ENCODE measurements around the gene PPP3R1. TPM values are rescaled to one million over a fixed set of nuclear protein-coding genes. Genes with fewer than 3 reads are reported as not detected.
"Not testable (repeated sequence)": the region's sequence is repeated elsewhere in the genome, so short reads cannot be mapped to it uniquely, and the experiment has no call there.

PPP3R1 gene
- total RNA-seq, 1 donor from 2014 or later = 77.3 TPM

GRCh38 chr2:68190991-68191731 is 61.2 kb downstream of the PPP3R1 start:
- H3K9me3 Mint-ChIP-seq = no peaks in the 10 kb centered on the region
- peaks cover 17% of the 10 kb centered on the region for H3K36me3 Mint-ChIP-seq (ENCODE audit: low read depth)
- H3K27ac Mint-ChIP-seq = peak overlapping the region; percentile 79
- H3K4me1 Mint-ChIP-seq (ENCODE audit: low read depth) = peaks cover 33% of the 10 kb centered on the region
- no peak overlapping the region for H3K4me3 Mint-ChIP-seq (ENCODE audit: low read depth)
- DNase-seq (ENCODE audit: low spot score) = no peak
- intact Hi-C loops (cut with micrococcal nuclease) = loop anchor here (2.0 kb wide), 1 partner anchor 60 kb away; no protein-coding TSS in a partner anchor
- H3K27me3 Mint-ChIP-seq (ENCODE audit: low read depth) = no peaks in the 10 kb centered on the region

DNA sequence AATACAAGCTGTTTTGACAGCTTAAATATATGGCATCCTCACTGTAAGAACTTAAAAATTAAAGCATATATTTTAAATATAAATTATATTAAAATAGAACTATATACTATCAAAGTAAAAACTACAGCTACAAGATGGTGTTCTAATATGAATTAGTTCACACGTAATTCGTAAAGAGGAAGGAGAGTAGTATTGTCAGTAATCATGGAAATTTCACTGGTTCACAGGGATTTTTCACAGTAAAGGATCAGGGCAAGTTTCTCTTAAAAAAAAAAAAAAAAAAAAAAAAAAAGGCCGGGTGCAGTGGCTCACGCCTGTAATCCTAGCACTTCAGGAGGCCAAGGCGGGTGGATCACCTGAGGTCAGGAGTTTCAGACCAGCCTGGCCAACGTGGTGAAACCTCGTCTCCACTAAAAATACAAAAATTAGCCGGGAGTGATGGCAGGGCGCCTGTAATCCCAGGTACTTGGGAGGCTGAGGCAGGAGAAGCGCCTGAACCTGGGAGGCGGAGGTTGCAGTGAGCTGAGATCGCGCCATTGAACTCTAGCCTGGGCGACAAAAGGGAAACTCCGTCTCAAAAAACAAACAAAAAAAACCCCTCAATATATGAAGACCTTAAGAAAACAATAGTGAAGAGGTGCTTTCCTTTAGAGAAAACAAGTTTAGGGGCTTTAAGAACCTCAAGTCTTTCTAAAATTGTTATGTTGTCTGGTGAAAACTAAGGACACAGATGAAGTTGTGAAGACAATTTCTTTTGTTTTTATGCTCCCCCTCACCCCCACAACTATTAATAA is 62.1 kb downstream of the PPP3R1 start:
- no peak for DNase-seq (ENCODE audit: low spot score)
- Mint-ChIP-seq H3K36me3 (ENCODE audit: low read depth) (peaks cover 25% of the 10 kb centered on the region), H3K4me3 (ENCODE audit: low read depth) (no peak overlapping the region), H3K27ac (peak overlapping the region; percentile 79), H3K9me3 (no peaks in the 10 kb centered on the region), H3K4me1 (ENCODE audit: low read depth) (peaks cover 32% of the 10 kb centered on the region), H3K27me3 (ENCODE audit: low read depth) (no peaks in the 10 kb centered on the region)
- intact Hi-C loops (cut with micrococcal nuclease) = loop anchor here (2.0 kb wide), 1 partner anchor 61 kb away; no protein-coding TSS in a partner anchor

GRCh38 chr2:68188831-68189230 is 63.5 kb downstream of the PPP3R1 start:
- Mint-ChIP-seq H3K36me3 (ENCODE audit: low read depth) (peaks cover 33% of the 10 kb centered on the region), H3K4me3 (ENCODE audit: low read depth) (no peak overlapping the region), H3K27ac (no peak overlapping the region), H3K4me1 (ENCODE audit: low read depth) (peaks cover 27% of the 10 kb centered on the region), H3K9me3 (no peaks in the 10 kb centered on the region), H3K27me3 (ENCODE audit: low read depth) (no peaks in the 10 kb centered on the region)
- intact Hi-C loops (cut with micrococcal nuclease) = no loop called here
- DNase-seq (ENCODE audit: low spot score) = no peak

DNA sequence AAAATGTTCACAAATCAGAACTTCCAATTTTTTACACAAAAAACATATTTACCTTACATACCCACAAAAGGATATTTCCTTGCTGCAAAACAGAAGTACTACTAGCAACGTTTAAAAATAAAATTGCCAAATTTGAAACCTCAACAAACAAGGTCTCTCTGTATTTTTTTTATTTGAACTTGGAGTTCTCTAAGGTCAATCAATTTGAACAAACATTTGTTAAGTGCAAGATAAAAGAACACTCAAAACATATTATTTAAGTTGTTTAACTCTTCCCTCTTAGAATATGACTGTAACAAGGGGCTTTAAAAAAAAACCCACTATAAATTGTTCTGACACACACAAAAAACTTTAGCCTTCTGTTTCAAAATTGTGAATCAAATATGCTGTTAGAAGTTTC is 65.0 kb downstream of the PPP3R1 start:
- H3K27ac Mint-ChIP-seq = no peak overlapping the region
- H3K27me3 Mint-ChIP-seq (ENCODE audit: low read depth) = no peaks in the 10 kb centered on the region
- no peak overlapping the region for H3K4me3 Mint-ChIP-seq (ENCODE audit: low read depth)
- intact Hi-C loops (cut with micrococcal nuclease) = no loop called here
- no peak for DNase-seq (ENCODE audit: low spot score)
- peaks cover 23% of the 10 kb centered on the region for H3K4me1 Mint-ChIP-seq (ENCODE audit: low read depth)
- H3K36me3 Mint-ChIP-seq (ENCODE audit: low read depth) = peaks cover 46% of the 10 kb centered on the region
- no peaks in the 10 kb centered on the region for H3K9me3 Mint-ChIP-seq

- Mint-ChIP-seq H3K27me3 (ENCODE audit: low read depth) (no peaks in the 10 kb centered on the region), H3K9me3 (no peaks in the 10 kb centered on the region), H3K36me3 (ENCODE audit: low read depth) (peaks cover 59% of the 10 kb centered on the region), H3K27ac (peak overlapping the region; percentile 67), H3K4me1 (ENCODE audit: low read depth) (peaks cover 20% of the 10 kb centered on the region), H3K4me3 (ENCODE audit: low read depth) (no peak overlapping the region)
- intact Hi-C loops (cut with micrococcal nuclease) = loop anchor here (1.0 kb wide), 1 partner anchor 63 kb away; no protein-coding TSS in a partner anchor
- DNase-seq (ENCODE audit: low spot score) = peak; percentile 35
Observed at GRCh38 chr2:68185541-68186164, 66.7 kb downstream of the PPP3R1 start.

DNA sequence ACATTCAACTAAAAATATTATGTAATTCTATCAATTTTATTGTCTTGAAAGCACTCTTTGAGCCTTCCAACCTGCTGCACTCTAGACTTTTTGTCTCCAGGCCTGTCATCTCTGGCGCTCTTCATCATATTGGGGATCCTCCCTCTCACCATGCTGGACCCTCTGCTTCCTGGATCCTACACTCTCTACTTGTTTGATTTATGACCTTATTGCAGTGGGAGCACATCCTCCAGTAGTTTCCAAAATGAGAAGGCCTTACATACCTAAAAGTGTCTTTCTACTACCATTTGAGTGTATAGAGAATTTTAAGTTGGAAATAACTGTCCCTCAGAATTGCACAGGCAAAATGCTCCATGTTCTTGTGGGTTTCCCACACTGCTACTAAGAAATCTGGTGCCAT is 69.4 kb downstream of the PPP3R1 start:
- intact Hi-C loops (cut with micrococcal nuclease) = no loop called here
- H3K4me1 Mint-ChIP-seq (ENCODE audit: low read depth) = peaks cover 18% of the 10 kb centered on the region
- peaks cover 71% of the 10 kb centered on the region for H3K36me3 Mint-ChIP-seq (ENCODE audit: low read depth)
- DNase-seq (ENCODE audit: low spot score) = no peak
- H3K27ac Mint-ChIP-seq = no peak overlapping the region
- H3K9me3 Mint-ChIP-seq = no peaks in the 10 kb centered on the region
- H3K4me3 Mint-ChIP-seq (ENCODE audit: low read depth) = no peak overlapping the region
- no peaks in the 10 kb centered on the region for H3K27me3 Mint-ChIP-seq (ENCODE audit: low read depth)

- Mint-ChIP-seq H3K27ac (no peak overlapping the region), H3K36me3 (ENCODE audit: low read depth) (peaks cover 75% of the 10 kb centered on the region)
- intact Hi-C loops (cut with micrococcal nuclease) = no loop called here
Observed at GRCh38 chr2:68178954-68179627, 73.2 kb downstream of the PPP3R1 start.

GRCh38 chr2:68178432-68178831 is 73.9 kb downstream of the PPP3R1 start:
- H3K27ac Mint-ChIP-seq = no peak overlapping the region
- H3K9me3 Mint-ChIP-seq = no peaks in the 10 kb centered on the region
- peaks cover 75% of the 10 kb centered on the region for H3K36me3 Mint-ChIP-seq (ENCODE audit: low read depth)
- H3K4me1 Mint-ChIP-seq (ENCODE audit: low read depth) = peaks cover 10% of the 10 kb centered on the region
- no peaks in the 10 kb centered on the region for H3K27me3 Mint-ChIP-seq (ENCODE audit: low read depth)
- DNase-seq (ENCODE audit: low spot score) = no peak
- H3K4me3 Mint-ChIP-seq (ENCODE audit: low read depth) = no peak overlapping the region
- intact Hi-C loops (cut with micrococcal nuclease) = no loop called here

More at GRCh38 chr2:68178954-68179627, 73.2 kb downstream of the PPP3R1 start:
- Mint-ChIP-seq H3K4me3 (ENCODE audit: low read depth) (no peak overlapping the region), H3K4me1 (ENCODE audit: low read depth) (peaks cover 10% of the 10 kb centered on the region), H3K27me3 (ENCODE audit: low read depth) (no peaks in the 10 kb centered on the region), H3K9me3 (no peaks in the 10 kb centered on the region)
- no peak for DNase-seq (ENCODE audit: low spot score)

DNA sequence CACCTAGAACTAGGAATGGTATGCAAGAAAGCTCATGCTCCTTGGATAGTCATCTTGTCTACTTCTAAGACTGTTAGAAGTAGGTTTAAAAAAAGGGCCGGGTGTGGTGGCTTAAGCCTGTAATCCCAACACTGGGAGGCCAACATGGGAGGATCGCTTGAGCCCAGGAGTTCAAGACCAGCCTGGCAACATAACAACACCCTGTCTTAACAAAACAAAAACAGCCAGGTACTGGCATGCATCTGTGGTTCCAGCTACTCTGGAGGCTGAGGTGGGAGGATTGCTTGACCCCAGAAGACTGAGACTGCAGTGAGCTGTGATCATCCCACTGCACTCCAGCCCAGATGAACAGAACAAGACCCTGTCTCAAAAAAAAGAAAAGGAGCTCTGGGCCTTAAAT is 74.8 kb downstream of the PPP3R1 start:
- peaks cover 73% of the 10 kb centered on the region for H3K36me3 Mint-ChIP-seq (ENCODE audit: low read depth)
- intact Hi-C loops (cut with micrococcal nuclease) = no loop called here
- DNase-seq (ENCODE audit: low spot score) = no peak
- no peak overlapping the region for H3K27ac Mint-ChIP-seq
- H3K27me3 Mint-ChIP-seq (ENCODE audit: low read depth) = no peaks in the 10 kb centered on the region
- no peak overlapping the region for H3K4me3 Mint-ChIP-seq (ENCODE audit: low read depth)
- H3K4me1 Mint-ChIP-seq (ENCODE audit: low read depth) = peaks cover 7% of the 10 kb centered on the region
- no peaks in the 10 kb centered on the region for H3K9me3 Mint-ChIP-seq

- intact Hi-C loops (cut with micrococcal nuclease) = no loop called here
- Mint-ChIP-seq H3K36me3 (ENCODE audit: low read depth) (peaks cover 65% of the 10 kb centered on the region), H3K4me1 (ENCODE audit: low read depth) (peaks cover 7% of the 10 kb centered on the region), H3K4me3 (ENCODE audit: low read depth) (no peak overlapping the region), H3K27ac (no peak overlapping the region), H3K9me3 (no peaks in the 10 kb centered on the region), H3K27me3 (ENCODE audit: low read depth) (no peaks in the 10 kb centered on the region)
- no peak for DNase-seq (ENCODE audit: low spot score)
Observed at GRCh38 chr2:68176657-68177056, 75.7 kb downstream of the PPP3R1 start.

- H3K27me3 Mint-ChIP-seq (ENCODE audit: low read depth); H3K4me1 Mint-ChIP-seq (ENCODE audit: low read depth); DNase-seq (ENCODE audit: low spot score); H3K9me3 Mint-ChIP-seq; H3K27ac Mint-ChIP-seq; intact Hi-C loops (cut with micrococcal nuclease); H3K4me3 Mint-ChIP-seq (ENCODE audit: low read depth): not testable (repeated sequence)
- peaks cover 55% of the 10 kb centered on the region for H3K36me3 Mint-ChIP-seq (ENCODE audit: low read depth)
Observed at GRCh38 chr2:68175210-68175609, 77.1 kb downstream of the PPP3R1 start.

DNA sequence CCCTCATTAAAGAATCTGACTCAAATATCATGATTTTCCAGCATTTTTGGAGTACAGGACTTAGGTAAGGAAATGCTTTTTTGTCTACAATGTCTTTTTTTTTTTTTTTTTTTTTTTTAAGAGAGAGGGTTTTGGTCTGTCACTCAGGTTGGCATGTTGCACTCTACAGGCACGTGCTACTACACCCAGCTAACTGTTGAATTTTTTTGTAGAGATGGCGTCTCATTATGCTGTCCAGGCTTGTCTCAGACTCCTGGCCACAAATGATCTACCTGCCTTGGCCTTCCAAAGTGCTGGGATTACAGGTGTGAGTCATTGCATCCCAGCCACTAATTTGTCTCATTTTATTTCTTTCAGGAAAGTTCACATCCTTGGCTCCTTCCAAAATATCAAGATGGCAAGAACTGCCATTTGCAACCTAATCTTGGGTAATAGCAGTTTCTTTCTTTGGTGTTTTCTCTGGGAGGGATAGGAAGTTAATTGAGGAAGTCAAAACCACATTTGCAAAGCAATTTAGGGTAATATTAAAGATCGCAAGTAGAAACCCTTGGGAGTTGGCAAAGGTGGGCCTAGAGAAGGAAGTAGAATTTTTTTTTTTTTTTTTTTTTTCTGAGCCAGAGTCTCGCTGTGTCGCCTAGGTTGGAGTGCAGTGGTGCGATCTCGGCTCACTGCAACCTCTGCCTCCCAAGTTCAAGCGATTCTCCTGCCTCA is 79.2 kb downstream of the PPP3R1 start:
- DNase-seq (ENCODE audit: low spot score) = no peak
- intact Hi-C loops (cut with micrococcal nuclease) = no loop called here
- H3K36me3 Mint-ChIP-seq (ENCODE audit: low read depth) = peaks cover 44% of the 10 kb centered on the region
- H3K4me1 Mint-ChIP-seq (ENCODE audit: low read depth) = peaks cover 2% of the 10 kb centered on the region
- H3K4me3 Mint-ChIP-seq (ENCODE audit: low read depth) = no peak overlapping the region
- no peaks in the 10 kb centered on the region for H3K9me3 Mint-ChIP-seq
- H3K27ac Mint-ChIP-seq = no peak overlapping the region
- no peaks in the 10 kb centered on the region for H3K27me3 Mint-ChIP-seq (ENCODE audit: low read depth)
